22Rv1 (cell line): ENCODE measurements around the gene TEKT1.
"Not testable (repeated sequence)": the region's sequence is repeated elsewhere in the genome, so short reads cannot be mapped to it uniquely, and the experiment has no call there.

Experiments used
- CTCF ChIP-seq: fragments of 450-650 bp; IDR thresholded peaks from 2 replicates; pipeline ENCODE4 v1.5.1; 2017; ENCODE audit warnings: mild to moderate bottlenecking
- ZFX ChIP-seq: fragments of 450-650 bp; IDR thresholded peaks from 2 replicates; pipeline ENCODE4 v1.6.1; 2017; ENCODE audit warnings: antibody characterized with exemption, borderline replicate concordance

GRCh38 chr17:6879221-6879975, 47.9 kb upstream of the TEKT1 start:
- TF ChIP-seq CTCF, ZFX: not testable (repeated sequence)
